AG04449 (cell line): ENCODE results near the gene LIN7A.

Source experiments
- CTCF ChIA-PET: fragments of 350-600 bp; formaldehyde crosslinking; extraction: SDS; loops from one replicate; lab custom pipeline; 2021; ENCODE audit warnings: antibody characterized with exemption; lab: Yijun Ruan, JAX
- POLR2A ChIA-PET: fragments of 400-600, 350-600 bp; formaldehyde crosslinking; extraction: SDS; loops from one replicate; lab custom pipeline; 2020; ENCODE audit warnings: antibody characterized with exemption, inconsistent platforms; lab: Yijun Ruan, JAX
- DNase-seq: peaks from one replicate; pipeline ENCODE4 v3.0.0-alpha.2; 2010; ENCODE audit warnings: low read depth, low spot score
- H3K4me3 ChIP-seq: 2 replicates; pipeline ENCODE4 v1.5.1; 2011; ENCODE audit warnings: low read depth, mild to moderate bottlenecking, control low read depth, low read length
- CTCF ChIP-seq: IDR thresholded peaks from one replicate; pipeline ENCODE4 v1.5.1; 2011; ENCODE audit warnings: mild to moderate bottlenecking, moderate library complexity, low read length, control low read depth, inconsistent platforms; ENCODE audit not compliant: insufficient read depth; ENCODE audit errors: missing control alignments

The LIN7A gene

GRCh38 chr12:80821513-80822000 lies 116.2 kb downstream of the LIN7A start:
- H3K4me3 ChIP-seq = no peak overlapping the region
- no peak for DNase-seq
- CTCF ChIA-PET = interaction anchor here (2.9 kb wide), 1 partner anchor 16 kb away, joined by 10 read pairs; no protein-coding TSS in a partner anchor
- no peak for TF ChIP-seq CTCF
- POLR2A ChIA-PET = no interaction called here

GRCh38 chr12:80818878-80819277 lies 118.9 kb downstream of the LIN7A start:
- ChIA-PET CTCF (interaction anchor here (1.6 to 2.9 kb wide), 2 partner anchors 14 to 19 kb away, joined by 4 to 10 read pairs; no protein-coding TSS in a partner anchor), POLR2A (no interaction called here)
- no peak for DNase-seq
- no peak for TF ChIP-seq CTCF
- H3K4me3 ChIP-seq = no peak overlapping the region

- CTCF ChIA-PET = interaction anchor here (2.2 kb wide), 1 partner anchor 22 kb away, joined by 11 read pairs; no protein-coding TSS in a partner anchor
- POLR2A ChIA-PET = no interaction called here
- DNase-seq = no peak
- H3K4me3 ChIP-seq = no peak overlapping the region
- no peak for TF ChIP-seq CTCF
Measured at GRCh38 chr12:80815351-80815750, 122.4 kb downstream of the LIN7A start.

GRCh38 chr12:80814453-80814852 lies 123.3 kb downstream of the LIN7A start:
- POLR2A ChIA-PET = no interaction called here
- no peak for DNase-seq
- CTCF ChIA-PET = no interaction called here
- no peak overlapping the region for H3K4me3 ChIP-seq
- TF ChIP-seq CTCF = no peak

GRCh38 chr12:80813820-80814219 lies 123.9 kb downstream of the LIN7A start:
- no peak for TF ChIP-seq CTCF
- no peak overlapping the region for H3K4me3 ChIP-seq
- CTCF ChIA-PET = no interaction called here
- POLR2A ChIA-PET = no interaction called here
- no peak for DNase-seq

- POLR2A ChIA-PET = no interaction called here
- TF ChIP-seq CTCF = no peak
Measured at GRCh38 chr12:80811957-80812708, 125.6 kb downstream of the LIN7A start.

More at GRCh38 chr12:80811957-80812708, 125.6 kb downstream of the LIN7A start:
- CTCF ChIA-PET = no interaction called here
- no peak overlapping the region for H3K4me3 ChIP-seq
- no peak for DNase-seq
